ENCODE results near the gene ACTR2.

- TF ChIP-seq POLR2A (IDR thresholded peaks at IDR 0.05) = no peak
- TF ChIP-seq, protein P1, sequence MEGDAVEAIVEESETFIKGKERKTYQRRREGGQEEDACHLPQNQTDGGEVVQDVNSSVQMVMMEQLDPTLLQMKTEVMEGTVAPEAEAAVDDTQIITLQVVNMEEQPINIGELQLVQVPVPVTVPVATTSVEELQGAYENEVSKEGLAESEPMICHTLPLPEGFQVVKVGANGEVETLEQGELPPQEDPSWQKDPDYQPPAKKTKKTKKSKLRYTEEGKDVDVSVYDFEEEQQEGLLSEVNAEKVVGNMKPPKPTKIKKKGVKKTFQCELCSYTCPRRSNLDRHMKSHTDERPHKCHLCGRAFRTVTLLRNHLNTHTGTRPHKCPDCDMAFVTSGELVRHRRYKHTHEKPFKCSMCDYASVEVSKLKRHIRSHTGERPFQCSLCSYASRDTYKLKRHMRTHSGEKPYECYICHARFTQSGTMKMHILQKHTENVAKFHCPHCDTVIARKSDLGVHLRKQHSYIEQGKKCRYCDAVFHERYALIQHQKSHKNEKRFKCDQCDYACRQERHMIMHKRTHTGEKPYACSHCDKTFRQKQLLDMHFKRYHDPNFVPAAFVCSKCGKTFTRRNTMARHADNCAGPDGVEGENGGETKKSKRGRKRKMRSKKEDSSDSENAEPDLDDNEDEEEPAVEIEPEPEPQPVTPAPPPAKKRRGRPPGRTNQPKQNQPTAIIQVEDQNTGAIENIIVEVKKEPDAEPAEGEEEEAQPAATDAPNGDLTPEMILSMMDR (IDR thresholded peaks at IDR 0.05) = no peak
- no peak for TF ChIP-seq EP300 (IDR thresholded peaks at IDR 0.05; ENCODE audit: low read depth)
- TF ChIP-seq POLR2AphosphoS5 (IDR thresholded peaks at IDR 0.05) = no peak
Observed at GRCh38 chr2:65291216-65292105, 63.8 kb downstream of the ACTR2 start.
